Activated CD4-positive, CD25-positive, alpha-beta regulatory T cell (primary cell): ENCODE results near the gene ATP9A.
"Not testable (repeated sequence)": the region's sequence is repeated elsewhere in the genome, so short reads cannot be mapped to it uniquely, and the experiment has no call there.

Experiments
- DNase-seq, 4 experiments: peaks; one replicate each; lab custom pipeline; 2025; lab: John Stamatoyannopoulos, UW

The ATP9A gene

DNA sequence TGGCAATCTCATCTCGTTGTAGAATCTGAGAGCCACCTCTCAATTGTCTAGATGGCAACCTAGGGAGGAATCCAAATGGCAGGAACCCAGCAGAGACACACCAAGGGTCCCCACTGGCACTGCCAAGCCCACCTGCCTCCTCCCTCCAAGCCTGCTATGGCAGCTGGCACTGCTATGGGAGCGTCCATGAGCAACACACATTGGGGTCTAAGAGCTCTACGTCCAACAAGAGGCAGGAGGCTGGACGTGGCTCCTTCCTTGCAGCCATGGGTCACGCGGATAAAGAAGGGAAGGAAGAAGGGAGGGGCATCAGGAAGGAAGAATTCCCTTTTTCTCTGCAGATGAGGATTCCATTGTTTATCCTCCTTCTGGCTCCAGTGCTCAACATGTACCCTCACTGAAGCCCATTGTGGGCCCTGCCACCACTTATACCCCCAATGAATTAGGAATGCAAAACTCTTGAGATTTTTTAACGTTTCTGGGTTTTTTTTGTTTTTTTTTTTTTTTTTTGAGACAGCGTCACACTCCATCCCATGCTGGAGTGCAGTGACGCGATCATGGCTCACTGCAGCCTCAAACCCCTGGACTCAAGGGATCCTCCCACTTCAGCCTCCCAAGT, 17.3 kb downstream of the ATP9A start:
- no peak for DNase-seq

DNA sequence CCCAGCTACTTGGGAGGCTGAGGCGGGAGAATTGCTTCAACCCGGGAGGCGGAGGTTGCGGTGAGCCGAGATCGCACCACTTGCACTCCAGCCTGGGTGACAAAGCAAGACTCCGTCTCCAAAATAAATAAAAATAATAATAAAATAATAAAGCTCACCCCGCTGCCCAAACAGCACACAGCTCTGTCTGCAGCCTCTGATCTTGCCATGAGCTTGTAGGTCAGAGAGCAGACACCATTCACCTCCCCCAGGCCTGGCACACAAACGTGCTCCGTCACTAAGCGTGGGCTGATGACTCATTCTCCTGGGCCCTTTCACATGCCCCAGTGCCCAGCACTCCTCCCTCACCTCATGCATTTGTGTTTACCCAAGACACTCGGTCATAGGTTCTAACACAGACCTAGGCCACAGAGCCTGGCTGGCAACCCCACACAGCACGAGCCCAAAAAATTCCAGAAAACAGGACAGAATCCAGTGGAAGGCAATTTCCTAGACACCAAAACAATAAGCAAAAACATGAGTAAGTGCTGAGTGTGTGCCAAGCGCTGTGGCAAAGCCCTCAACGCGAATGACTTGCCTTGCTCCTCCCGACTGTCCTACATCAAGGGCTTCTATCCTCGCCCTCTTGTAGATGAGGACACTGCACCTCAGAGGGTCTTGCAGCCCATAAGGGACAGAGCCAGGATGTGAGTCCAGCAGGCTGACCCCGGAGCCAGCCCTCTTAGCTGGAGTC, 18.0 kb downstream of the ATP9A start:
- DNase-seq, result no peak

DNA sequence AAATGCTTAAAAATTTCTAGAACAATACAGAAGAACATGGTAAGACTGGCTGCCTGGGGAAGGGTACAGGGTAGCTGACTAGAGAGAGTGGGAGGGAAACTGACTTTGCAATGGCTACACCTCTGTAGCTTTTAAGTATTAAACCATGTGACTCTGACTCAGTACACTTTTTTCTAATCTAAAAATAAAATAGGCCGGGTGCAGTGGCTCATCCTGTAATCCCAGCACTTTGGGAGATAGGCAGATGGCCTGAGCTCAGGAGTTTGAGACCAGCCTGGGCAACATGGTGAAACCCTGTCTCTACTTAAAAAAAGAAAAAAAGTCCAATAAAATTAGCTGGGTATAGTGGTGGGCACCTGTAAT, 18.5 kb downstream of the ATP9A start:
- no peak for DNase-seq

DNA sequence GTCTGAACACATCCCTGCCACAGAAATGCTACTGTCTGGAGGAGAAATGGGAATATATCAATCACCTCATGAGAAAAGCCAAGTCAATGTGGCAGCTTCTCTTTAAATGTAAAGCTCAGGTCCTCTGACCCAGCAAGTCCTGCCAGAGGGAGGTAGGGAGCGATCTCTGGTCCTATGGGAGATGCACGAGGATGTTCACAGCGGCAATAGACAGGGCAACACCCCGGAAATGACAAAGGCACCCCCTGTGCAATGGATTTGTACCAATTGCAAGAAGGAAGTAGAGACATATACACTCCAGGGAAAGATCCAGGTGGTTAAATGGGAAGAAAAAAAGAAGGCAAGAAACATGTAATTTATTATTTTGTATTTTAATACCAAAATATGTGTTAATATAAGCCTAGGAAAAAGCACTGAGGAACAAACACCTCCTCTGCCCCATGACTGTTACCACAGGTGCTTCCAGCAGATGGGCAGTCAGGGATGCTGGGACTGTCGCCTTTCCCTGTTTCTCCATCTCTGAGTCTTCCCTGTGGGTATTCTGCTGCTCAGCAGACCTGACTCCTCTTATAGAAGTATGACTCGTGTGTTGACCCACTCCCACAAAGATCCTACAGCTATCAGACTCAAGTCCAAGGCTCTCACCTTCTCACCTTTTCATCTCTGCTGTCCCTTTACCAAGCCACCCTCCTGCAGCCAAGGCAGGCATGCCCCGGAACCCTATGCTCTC, 20.8 kb downstream of the ATP9A start:
- DNase-seq, result no peak

DNA sequence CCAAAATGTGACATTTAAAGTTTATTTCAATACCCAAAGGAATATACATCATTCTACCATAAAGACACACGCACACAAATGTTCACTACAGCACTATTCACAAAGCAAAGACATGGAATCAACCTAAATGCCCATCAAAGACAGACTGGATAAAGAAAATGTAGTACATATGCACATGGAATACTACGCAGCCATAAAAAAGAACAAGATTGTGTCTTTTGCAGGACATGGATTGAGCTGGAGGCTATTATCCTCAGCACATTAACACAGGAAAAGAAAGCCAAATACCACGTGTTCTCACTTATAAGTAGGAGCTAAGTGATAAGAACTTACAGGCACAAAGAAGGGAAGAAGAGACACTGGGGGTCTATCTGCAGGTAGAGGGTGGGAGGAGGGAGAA, 22.4 kb downstream of the ATP9A start:
- no peak for DNase-seq

DNA sequence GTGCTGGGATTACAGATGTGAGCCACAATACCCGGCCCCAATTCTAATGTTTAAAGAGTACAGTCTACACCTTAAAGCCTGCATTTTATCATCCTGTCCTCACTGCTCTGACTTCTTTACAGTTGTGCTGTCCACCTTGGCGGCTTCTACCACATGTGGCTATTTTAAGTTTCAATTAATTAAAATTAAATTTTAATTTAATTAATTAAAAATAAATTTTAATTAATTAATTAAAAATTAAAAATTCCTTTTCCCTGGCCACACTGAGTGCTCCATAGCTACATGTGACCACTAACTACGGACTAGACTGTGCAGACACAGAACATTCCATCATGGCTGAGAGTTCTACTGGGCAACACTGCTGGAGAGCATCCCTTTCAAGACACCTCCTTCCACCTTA, 27.4 kb downstream of the ATP9A start:
- DNase-seq, result no peak

DNA sequence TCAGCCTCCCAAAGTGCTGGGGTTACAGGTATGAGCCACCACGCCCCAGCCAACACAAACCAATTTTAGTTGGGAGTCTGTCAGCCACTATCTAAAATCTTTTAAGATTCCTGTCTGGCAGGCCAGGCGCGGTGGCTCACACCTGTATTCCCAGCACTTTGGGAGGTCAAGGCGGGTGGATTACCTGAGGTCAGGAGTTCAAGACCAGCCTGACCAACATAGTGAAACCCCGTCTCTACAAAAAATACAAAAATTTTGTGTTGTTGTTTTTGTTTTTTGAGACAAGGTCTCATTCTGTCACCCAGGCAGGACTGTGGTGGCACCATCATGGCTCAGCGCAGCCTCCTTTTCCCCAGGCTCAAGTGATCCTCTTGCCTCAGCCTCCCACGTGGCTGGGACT, 27.9 kb downstream of the ATP9A start:
- DNase-seq, result not testable (repeated sequence)

DNA sequence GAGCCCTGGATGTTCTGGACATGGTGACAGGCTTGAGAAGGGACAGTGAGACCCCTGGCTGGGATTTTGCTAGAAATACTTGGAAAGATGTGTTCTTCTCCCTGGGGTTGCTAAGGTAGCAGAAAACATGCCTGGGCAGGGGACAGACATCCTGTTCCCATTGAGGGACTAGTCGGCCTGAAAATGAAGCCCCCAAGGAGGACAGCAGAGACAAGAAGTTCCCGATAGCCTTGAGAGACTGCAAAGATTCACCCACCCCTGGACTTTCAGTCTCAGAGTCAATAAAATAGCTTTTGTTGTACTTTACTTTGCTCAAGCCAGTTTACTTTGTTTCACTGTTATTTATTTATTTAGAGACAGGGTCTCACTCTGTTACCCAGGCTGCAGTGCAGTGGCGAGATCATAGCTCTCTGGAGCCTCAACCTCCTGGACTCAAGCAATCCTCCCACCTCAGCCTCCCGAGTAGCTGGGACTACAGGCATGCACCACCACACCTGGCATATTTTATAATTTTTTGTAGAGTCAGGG, 28.4 kb downstream of the ATP9A start:
- no peak for DNase-seq

DNA sequence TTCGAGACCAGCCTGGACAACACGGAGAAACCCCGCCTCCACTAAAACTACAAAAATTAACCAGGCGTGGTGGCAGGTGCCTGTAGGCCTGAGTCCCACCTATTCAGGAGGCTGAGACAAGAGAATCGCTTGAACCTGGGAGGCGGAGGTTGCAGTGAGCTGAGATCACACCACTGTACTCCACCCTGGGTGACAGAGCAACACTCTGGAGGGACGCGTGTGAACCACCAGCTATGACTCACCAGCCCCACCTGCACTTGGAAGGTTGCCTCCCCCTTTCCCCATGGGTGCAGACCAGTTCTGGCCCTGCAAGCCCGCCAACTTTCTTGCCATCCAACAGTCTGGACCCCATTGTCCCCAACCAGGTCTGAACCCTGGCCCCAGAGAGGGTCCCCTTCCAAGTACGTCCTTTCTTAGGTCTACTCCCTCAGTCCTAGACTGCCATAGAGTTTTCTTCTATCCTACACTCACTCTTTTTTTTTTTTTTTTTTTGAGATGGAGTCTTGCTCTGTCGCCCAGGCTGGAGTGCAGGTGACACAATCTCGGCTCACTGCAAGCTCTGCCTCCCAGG, 29.2 kb downstream of the ATP9A start:
- DNase-seq, result no peak

DNA sequence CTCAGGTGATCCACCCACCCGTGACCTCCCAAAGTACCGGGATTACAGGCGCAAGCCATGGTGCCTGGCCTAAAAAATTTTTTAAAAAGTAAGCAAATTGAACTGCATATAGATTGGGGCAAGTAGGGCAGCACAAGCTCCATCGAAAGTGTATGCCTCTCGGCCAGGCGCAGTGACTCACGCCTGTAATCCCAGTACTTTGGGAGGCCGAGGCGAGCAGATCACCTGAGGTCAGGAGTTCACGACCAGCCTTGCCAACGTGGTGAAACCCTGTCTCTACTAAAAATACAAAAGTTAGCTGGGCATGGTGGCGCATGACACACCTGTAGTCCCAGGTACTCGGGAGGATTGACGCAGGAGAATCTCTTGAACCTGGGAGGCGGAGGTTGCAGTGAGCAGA, 29.9 kb downstream of the ATP9A start:
- not testable (repeated sequence) for DNase-seq

DNA sequence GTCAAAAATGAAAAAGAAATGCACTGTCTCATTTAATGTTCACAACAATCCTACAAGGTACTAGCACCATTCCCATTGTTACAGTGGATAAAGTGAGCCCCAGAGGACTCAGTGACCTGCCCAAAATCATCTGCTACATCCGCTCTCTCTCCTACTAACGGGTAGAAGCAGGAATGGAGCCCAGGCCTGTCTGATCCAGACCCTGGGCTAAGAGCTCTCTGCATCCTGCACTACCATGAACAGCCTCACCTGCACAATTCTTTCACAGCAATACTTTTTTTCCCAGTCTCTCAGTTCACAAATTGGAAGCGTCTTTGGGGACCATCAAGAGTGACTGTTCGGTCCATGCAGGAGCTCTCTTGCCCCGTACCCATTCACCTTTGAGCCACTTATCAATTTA, 31.2 kb downstream of the ATP9A start:
- no peak for DNase-seq

DNA sequence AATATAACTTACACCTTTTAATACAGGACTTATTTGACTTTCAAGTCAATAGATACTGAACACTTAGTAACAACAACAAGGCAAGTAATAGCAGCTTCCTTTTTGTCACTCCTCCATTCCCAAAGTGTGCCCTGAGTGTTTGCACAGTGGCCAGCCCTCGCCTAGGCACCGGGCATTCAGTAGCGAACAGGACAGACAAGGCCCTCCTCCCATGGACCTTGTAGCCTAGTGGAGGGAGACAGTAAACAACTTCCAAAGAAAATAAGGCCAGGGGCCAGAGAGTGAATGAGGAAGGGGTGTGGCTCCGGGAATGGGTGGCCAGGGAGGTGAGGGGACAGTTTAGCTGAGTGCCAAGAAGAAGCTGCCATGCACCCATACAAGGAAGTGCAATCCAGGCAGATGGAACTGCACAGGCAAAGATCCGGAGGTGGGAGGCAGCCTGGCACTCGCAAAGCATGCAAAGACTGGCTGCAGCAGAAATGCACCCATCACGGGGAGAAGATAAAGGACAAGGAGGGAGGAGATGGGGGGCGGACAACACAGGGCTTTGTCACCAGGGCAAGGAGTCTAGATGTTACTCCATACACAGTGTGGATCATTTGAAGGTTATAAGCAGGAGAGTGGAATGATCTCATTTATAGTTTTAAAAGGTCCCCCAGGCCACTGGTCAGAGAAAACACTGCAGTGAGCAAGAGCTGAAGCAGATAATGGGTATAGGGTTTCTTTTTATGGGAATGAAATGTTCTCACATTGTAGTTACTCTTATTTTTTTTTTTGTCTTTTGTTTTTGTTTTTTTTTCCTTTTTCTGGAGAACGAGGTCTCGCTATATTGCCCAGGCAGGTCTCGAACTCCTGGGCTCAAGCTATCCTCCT, 32.2 kb downstream of the ATP9A start:
- DNase-seq, result no peak

DNA sequence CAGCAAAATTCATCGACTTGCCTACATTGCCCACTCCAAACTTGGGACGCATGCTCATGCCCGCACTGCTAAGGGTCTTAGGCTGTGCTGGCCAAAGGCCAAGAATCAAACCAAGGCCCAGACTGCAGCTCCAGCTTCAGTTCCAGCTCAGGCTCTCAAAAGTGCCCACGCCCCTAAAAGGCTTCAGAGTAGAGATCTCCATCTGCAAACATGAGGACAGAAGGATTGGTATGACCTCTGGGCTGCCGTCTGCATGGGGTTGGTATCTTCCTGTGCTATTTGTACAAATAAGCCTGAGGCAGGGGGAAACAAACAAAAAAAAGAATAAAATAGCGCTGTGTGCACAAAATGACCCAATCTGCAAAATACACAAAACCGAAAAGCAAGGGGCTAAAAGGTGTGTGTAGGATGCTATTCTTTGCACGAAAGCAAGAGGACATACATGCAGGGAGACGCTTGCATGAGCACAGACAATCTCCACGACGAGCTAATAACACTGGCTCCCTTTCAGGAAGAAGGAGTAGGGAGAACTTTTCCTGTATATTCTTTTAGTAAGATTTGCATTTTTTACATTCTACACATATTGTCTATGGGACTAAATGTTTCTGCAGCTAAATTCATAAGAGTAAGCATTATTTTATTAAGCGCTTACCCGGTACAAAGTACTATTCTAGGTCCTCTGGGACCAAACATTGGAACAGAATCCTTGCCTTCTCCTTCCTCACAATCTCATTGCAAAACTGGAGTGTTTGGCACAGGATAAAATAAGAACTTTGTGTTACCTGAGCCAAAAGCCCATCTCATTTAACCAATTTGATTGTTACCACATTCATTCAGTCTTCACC, 33.1 kb downstream of the ATP9A start:
- DNase-seq, result no peak

DNA sequence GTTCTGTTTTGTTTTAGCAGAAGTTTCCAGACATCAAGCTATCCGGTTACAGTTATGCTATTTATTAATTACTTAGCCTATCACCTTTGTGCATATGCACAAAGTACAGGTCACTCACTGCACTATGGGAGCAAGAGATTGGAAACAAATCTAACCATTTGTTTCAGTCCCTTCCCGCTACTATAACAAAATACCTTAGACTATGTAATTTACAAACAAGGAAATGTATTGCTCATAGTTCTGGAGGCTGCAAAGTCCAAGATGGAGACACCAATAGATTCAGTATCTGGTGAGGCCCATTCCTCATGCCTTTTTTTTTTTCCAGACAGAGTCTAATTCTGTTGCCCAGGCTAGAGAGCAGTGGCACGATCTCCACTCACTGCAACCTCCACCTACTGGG, 35.1 kb downstream of the ATP9A start:
- DNase-seq, result no peak

DNA sequence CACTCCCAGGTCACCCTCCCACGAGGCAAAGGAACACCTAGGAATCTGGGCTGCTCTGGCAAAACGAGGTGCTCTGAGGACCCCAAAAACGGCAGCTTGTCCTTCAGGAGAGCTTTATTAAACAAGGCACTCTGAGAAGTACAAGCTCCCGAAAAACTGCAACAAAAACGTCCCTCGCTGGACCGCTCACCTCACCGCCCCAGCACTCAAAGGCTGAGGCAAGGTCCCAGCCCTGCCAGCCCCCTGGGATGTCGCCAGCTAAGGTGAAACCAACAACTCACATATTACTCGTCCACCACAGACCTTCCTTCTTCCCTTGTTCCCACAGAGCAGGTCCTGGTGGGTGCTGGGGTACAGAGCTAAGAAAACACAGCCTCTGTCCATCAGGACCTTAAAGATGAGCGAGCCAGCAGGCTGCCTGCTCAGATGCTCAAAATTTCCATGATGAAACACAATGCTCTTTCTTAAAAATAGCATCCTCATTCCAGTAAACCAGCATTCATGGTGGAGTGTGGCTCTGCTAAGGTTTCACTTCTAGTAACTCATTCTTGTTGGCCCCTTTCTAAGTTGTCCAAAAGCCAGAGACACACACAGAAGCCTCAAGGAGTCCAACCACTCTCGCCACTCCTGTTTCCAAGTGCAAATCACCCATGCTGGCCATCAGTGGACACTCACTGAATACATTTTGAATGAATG, 35.9 kb downstream of the ATP9A start:
- DNase-seq, result no peak

DNA sequence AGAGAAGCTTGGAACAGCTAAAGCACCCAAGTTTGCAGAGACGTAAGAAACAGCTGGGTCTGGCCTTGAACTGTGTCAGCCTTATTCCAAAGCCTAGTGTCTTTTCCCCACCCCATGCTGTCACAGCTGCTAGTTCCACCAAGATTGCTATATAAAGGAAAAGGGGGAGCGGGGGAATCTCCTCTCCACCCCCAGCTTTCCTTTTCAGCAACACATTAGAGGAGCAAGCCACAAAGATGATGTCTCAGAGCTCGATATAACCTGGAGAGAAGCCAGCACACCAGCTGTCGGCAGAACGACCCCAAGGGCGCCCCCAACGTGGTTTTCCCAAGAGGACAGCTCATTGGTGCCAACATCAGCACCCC, 36.5 kb downstream of the ATP9A start:
- DNase-seq, result no peak

DNA sequence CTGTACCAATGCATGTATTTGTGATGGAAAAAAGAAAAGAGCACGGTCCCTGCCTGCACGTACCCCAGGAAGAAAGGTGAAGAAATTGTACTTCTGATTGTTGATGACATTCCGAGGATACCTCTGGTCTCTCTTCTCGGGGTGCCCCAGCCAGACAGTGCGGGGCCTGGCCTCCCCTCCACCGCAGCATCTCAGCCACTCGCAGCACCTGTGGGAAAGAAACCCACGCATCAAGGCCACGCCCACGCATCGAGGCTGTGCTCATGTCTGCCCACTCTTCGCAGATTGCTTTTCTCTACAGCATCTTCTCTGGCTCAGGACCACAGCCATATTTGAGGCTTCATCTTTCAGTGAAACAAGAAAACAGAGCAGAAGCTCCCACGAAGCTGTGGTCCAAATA, 38.4 kb downstream of the ATP9A start:
- no peak for DNase-seq

DNA sequence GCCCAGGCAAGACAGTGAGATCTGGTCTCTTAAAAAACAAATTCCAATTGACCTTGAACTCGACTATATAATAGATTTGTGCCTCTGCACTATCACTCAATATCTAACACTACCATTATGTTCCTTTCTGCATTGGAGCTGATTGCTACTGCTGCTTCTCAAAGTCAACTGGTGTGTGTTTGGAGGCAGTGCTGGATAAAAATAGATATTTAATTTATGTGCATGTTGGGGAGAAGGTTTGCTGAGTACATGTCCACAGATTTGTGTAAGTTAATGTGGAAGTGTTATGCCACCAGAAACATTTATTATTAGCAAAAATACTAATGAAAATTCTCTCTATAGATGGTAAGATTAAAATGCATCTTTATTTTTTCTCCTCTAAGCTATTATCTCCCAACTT, 39.5 kb downstream of the ATP9A start:
- no peak for DNase-seq

DNA sequence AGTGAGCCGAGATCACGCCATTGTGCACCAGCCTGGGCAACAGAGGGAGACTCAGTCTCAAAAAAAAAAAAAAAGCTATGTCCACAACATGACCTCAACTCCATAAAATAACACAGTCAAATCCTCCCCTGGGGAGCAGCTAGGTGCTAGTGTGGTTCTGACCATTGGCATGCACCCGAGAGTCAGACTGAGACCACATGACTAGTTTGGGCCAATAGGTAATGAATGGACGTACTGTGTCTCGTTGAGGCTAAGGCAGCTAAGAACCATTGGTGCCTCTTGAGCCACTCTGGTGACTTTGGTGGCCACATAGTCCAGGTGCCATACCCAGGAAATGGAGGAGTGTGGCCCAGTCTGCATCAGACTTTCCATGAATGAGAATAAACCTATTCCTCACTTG, 40.3 kb downstream of the ATP9A start:
- DNase-seq, result no peak

DNA sequence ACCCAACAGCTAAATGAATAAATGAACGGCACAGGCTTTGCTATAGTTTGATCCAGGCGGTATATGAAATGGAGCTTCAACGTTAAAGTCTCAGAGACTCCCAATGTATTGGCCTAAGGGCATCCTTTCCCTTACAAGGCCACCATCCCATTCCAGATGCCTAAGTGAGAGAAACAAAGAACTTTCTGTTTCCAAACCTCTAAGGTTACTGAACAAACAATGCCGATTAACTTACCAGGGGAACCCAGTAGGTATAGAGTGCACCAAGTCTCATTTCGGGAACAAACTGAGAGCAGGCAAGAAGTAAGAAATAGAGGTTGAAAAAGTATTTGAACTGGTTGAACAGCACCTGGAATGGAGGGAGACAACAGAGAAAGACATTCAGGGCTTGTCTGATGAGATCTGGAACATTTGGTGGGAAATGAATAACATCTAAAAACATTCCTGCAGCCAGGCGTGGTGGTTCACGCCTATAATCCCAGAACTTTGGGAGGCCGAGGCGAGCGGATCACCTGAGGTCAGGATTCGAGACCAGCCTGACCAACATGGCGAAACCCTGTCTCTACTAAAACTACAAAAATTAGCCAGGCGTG, 42.5 kb downstream of the ATP9A start:
- no peak for DNase-seq
